HG03025 (cell line): ENCODE measurements around the gene SNX6.
"Not testable (repeated sequence)": the region's sequence is repeated elsewhere in the genome, so short reads cannot be mapped to it uniquely, and the experiment has no call there.

Experiments used
- ATAC-seq: cut with Tn5 transposase; IDR thresholded peaks from one replicate; pipeline ENCODE4 v1.9.1; 2021; ENCODE audit warnings: mild to moderate bottlenecking, moderate library complexity; ENCODE audit not compliant: unreplicated experiment, low FRiP score

SNX6 gene

GRCh38 chr14:34629657-34630529, at the start of gene SNX6:
Gene SNX6 (minus strand): TSS chr14:34630148. CDS start chr14:34630116, 32 bp downstream.
- peak; percentile 94 for ATAC-seq

- ATAC-seq, result no peak
Observed at GRCh38 chr14:34678735-34679134, 48.8 kb upstream of the SNX6 start.

- no peak for ATAC-seq
Observed at GRCh38 chr14:34678306-34678705, 48.4 kb upstream of the SNX6 start.

- ATAC-seq, result no peak
Observed at GRCh38 chr14:34676516-34677211, 46.7 kb upstream of the SNX6 start.

GRCh38 chr14:34673702-34674101, 43.8 kb upstream of the SNX6 start:
- no peak for ATAC-seq

- ATAC-seq, result no peak
Observed at GRCh38 chr14:34671716-34672115, 41.8 kb upstream of the SNX6 start.

- no peak for ATAC-seq
Observed at GRCh38 chr14:34668111-34668510, 38.2 kb upstream of the SNX6 start.

- no peak for ATAC-seq
Observed at GRCh38 chr14:34667007-34667406, 37.1 kb upstream of the SNX6 start.

GRCh38 chr14:34665785-34666435, 36.0 kb upstream of the SNX6 start:
- ATAC-seq, result no peak

- no peak for ATAC-seq
Observed at GRCh38 chr14:34662561-34663088, 32.7 kb upstream of the SNX6 start.

GRCh38 chr14:34660796-34661195, 30.8 kb upstream of the SNX6 start:
- ATAC-seq, result no peak

GRCh38 chr14:34655959-34656358, 26.0 kb upstream of the SNX6 start:
- no peak for ATAC-seq

GRCh38 chr14:34653073-34653472, 23.1 kb upstream of the SNX6 start:
- not testable (repeated sequence) for ATAC-seq

GRCh38 chr14:34652348-34652747, 22.4 kb upstream of the SNX6 start:
- not testable (repeated sequence) for ATAC-seq

- ATAC-seq, result no peak
Observed at GRCh38 chr14:34650786-34651584, 21.0 kb upstream of the SNX6 start.

GRCh38 chr14:34650006-34650405, 20.1 kb upstream of the SNX6 start:
- not testable (repeated sequence) for ATAC-seq

- no peak for ATAC-seq
Observed at GRCh38 chr14:34649344-34649743, 19.4 kb upstream of the SNX6 start.

GRCh38 chr14:34646570-34647255, 16.8 kb upstream of the SNX6 start:
- no peak for ATAC-seq

GRCh38 chr14:34643361-34643760, 13.4 kb upstream of the SNX6 start:
- ATAC-seq, result no peak

- ATAC-seq, result no peak
Observed at GRCh38 chr14:34642595-34642994, 12.6 kb upstream of the SNX6 start.
